KG1 (cell line): ENCODE data around the gene AMN1.
A peak's percentile ranks its signal among the peaks of the same experiment; 100 is the strongest.
"Not testable (repeated sequence)": the region's sequence is repeated elsewhere in the genome, so short reads cannot be mapped to it uniquely, and the experiment has no call there.

Experiments
- DNase-seq: peaks from one replicate; lab custom pipeline; 2025; lab: John Stamatoyannopoulos, UW

The AMN1 gene

GRCh38 chr12:31685801-31686200 is 43.0 kb downstream of the AMN1 start:
- DNase-seq, result no peak

- DNase-seq, result peak; percentile 20
These were observed 46.5 kb downstream of the AMN1 start for GRCh38 chr12:31682136-31682962.

GRCh38 chr12:31672521-31672920 is 56.3 kb downstream of the AMN1 start:
- DNase-seq, result no peak

DNA sequence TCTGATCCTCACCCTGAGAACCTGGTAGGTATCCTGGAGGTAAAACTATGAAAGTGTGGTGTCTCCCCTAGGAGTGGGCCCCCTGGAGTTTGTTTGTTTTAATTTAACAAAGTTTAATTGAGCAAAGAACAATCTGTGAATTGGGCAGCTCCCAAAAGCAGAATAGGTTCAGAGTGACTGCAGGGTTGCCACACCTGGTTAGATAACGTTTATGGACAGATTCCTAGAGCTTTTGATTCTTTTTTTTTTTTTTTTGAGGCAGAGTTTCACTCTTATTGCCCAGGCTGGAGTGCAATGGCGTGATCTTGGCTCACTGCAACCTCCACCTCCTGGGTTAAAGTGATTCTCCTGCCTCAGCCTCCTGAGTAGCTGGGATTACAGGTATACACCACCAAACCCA is 59.2 kb downstream of the AMN1 start:
- DNase-seq, result not testable (repeated sequence)

- DNase-seq, result no peak
These were observed 59.8 kb downstream of the AMN1 start for GRCh38 chr12:31669020-31669419.

DNA sequence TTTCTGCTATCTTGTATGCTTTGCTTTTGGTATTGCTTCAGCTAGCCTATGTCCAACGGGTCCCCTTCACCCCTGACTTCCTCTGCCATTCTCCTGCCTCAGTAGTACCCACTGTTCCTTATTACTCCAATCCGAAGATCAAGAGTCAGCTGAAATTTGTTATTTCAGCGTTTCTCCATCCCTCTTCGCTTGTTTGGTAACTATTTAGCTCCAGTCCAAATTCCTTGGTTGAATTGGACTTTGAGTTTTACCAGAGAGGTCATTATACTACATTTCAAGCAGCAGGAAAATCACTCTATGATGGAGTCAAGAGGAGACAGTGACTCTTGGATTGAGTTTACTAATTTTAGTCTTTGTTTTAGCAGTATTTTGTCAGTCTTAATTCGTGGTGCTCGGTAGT is 64.8 kb downstream of the AMN1 start:
- DNase-seq, result no peak

DNA sequence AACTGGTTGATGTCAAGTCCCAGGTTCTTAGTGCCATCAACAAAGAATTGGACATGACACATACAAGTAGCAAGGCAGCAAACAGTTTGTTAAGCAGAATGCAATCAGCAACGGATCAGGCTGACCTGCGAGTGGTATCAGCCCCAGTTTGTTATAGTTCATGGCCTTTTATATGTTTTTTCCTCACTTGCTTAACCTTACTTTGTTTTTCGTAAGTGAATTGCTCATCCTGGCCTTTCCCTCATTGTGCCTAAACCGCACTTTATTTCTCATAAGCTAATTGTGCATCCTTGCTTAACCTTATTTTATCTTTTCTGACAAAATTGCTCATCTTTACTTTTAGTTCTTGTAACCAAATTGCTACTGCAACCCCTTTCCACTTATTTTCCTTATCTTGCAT is 65.2 kb downstream of the AMN1 start:
- DNase-seq, result no peak

DNA sequence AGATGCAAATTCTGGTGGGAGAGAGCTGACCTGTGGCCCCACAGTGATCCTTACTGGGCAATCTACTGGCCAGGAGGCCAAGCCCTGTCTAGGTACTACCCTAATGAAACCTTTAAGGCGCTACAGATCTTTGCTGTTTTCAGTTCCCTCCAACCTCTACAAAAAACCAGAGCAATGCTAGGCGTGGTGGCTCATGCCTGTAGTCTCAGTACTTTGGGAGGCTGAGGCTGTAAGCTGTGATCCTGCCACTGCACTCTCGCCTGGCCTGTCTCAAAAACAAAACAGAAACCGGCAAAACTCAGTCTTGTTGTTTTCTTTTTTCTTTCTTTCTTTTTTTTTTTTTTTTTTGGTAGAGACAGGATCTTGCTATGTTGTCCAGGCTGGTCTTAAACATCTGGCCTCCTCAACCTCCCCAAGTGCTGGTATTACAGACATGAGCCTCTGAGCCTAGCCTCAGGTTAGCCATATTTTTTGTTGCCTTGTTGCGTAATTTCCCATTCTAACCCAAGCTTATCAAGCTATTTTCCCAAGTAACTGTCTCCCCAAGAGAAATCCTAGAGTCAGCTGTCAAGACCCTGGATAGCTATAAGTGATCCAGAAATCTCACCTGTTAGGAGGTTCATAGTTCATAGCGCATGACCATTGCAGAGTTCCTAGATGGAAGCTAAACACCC is 66.5 kb downstream of the AMN1 start:
- no peak for DNase-seq

GRCh38 chr12:31659087-31659942 is 69.5 kb downstream of the AMN1 start, which contains the start of gene ETFBKMT:
Gene ETFBKMT (plus strand): TSS chr12:31659688. CDS start chr12:31661954, 2,266 bp downstream.
- DNase-seq, result peak; percentile 55

GRCh38 chr12:31658471-31659086 is 70.2 kb downstream of the AMN1 start:
- no peak for DNase-seq

- no peak for DNase-seq
These were observed 73.0 kb downstream of the AMN1 start for GRCh38 chr12:31655792-31656191.

DNA sequence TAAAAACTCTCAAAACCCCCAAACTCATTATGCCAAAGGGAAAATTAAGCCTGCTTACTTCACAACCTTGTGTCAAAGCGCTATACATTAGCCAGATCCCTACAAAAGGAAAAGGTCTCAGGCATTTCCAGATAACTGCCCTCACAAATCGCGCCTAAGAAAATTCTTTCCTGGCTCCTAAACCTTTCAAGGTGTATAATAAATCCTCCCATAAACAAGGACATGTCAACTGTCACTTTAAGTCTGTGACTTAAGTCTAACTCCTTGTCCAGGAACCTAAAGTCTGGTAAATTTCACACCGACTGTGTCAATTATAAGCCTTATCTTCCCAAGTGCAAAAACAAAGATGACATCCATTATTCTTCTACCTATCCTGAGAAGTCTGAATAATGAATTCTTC is 73.6 kb downstream of the AMN1 start:
- no peak for DNase-seq

GRCh38 chr12:31651893-31652521 is 76.8 kb downstream of the AMN1 start:
- no peak for DNase-seq

DNA sequence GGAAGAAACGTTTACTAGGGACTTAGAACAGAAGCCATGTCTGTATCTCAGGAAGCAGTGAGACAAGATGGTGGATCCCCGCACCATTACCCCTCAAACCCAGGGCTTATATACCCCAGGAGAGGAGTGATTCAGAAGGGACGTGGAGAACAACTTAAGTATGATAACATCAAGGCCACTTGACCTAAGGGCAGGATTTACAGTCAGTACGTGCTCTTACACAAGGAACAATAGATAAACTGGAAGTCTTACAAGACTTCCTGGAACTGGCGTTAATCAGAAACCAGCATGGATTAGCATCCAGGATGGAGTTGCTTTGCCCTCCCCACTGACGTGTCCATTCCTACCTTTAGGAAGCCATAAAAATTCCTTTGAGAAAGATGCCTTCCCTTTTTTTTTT is 77.9 kb downstream of the AMN1 start:
- no peak for DNase-seq

DNA sequence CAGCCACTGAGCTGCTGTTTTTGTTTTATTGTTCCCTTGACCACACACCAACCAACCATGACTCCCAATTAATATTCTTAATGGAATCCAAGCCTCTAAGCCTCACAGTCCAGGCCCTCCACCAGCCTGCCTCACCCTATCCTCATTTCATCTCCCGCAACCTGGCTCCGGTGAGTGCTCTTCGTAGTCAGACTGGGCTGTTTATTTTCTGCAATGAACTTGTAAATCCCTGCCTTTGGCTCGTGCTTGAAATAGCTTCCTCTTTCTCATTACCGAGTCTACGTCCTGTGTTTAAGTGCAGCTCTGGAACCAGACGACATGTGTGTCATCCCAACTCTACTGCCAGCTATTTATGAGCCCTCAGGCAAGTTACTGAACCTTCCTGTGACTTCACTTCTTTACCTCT is 81.7 kb downstream of the AMN1 start:
- DNase-seq, result no peak

DNA sequence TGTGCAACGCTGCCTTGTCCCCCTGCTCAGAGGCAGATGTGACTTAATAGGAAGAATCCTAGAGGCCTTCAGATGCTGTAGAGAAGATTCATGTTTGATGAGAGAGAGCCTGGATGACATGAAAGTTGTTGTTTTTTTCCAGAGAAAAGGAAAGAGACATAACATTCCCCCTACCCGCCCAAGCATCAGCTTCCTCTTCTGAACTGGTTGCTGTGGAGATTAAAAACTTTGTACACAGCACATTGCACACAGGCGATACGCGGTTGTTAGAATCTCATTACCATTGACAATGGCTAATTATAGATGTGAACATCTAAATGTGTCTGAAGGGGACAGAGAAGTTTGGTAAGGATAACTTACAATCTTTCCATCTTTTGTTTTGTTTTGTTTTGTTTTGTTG is 82.9 kb downstream of the AMN1 start:
- DNase-seq, result no peak

DNA sequence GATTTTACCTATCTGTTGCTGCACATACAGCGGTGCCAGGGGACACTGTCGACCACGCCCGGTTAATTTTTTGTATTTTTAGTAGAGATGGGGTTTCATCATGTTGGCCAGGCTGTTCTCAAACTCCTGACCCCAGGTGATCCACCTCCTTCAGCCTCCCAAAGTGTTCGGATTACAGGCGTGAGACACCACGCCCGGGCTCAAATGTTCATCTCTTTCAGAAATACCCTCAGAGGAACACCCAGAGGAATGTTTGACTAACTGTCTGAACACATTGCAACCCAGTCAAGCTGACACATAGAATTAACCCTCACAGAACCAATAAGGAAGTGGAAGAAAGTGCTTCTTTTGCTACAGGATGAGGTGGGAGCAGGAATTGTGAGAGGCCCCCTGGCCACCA is 84.3 kb downstream of the AMN1 start:
- no peak for DNase-seq

GRCh38 chr12:31641509-31642090 is 87.2 kb downstream of the AMN1 start:
- DNase-seq, result no peak

DNA sequence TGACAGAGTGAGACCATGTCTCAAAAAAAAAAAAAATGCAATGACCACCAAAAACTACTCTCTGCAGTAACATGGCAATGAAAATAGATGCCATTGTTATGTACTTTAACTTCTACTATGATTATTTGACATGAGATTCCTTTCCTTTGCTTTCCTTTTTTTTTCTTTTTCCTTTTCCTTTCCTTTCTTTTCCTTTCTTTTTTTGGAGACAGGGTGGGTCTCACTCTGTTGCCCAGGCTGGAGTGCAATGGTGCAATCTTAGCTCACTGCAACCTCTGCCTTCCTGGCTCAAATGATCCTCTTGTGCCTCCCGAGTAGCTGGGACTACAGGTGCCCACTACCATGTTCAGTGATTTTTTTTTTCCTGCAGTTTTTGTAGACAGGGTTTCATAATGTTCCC is 94.2 kb downstream of the AMN1 start:
- no peak for DNase-seq

DNA sequence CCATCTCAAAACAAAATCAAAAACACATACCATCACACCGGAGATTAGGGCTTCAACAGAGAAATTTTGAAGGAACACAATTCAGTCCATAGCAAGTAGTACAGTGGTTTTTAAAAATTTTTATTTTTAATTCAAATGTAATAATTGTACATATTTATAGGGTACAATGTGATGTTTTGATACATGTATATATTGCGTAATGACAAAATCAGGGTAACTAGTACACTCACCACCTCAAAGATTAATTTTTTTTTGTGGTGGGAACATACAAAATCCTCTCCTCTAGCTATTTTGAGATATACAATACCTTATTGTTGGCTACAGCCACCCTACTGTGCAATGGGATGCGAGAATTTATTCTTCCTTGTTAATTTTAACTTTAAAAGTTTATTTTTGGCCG is 95.4 kb downstream of the AMN1 start:
- DNase-seq, result no peak

DNA sequence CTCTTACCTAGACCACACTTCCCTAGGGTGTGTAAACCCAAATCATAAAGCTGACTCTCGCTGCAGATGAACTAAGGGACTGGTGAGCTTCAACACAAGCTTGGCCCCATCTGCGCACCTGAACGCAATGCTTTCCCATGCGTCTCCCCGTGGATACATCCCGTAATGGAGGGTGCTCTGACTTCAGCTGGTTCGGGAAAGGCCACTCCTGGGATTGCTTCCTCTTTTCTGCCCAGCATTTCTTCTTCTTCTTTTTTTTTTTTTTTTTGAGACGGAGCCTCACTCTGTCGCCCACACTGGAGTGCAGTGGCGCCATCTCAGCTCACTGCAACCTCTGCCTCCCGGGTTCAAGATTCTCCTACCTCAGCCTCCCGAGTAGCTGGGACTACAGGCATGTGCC is 97.0 kb downstream of the AMN1 start:
- no peak for DNase-seq
